Neuronal stem cell (in vitro differentiated cells): Measurements from ENCODE around the gene ZDHHC11.
"Not testable (repeated sequence)": the region's sequence is repeated elsewhere in the genome, so short reads cannot be mapped to it uniquely, and the experiment has no call there.

Source experiments
- DNase-seq: peaks from one replicate; pipeline ENCODE4 v3.0.0-alpha.2; 2013; ENCODE audit warnings: low spot score
- H2AFZ ChIP-seq: one replicate; pipeline ENCODE4 v1.6.1; 2013; ENCODE audit warnings: mild to moderate bottlenecking, low read length, inconsistent platforms
- H2AK5ac ChIP-seq: 2 replicates; pipeline ENCODE4 v1.6.1; 2013; ENCODE audit warnings: low read depth, mild to moderate bottlenecking, inconsistent platforms, low read length, moderate library complexity, mixed read lengths
- H2BK120ac ChIP-seq: 2 replicates; pipeline ENCODE4 v1.6.1; 2013; ENCODE audit warnings: low read depth, mild to moderate bottlenecking, inconsistent platforms, low read length, moderate library complexity, mixed read lengths
- H2BK12ac ChIP-seq: one replicate; pipeline ENCODE4 v1.6.1; 2013; ENCODE audit warnings: low read length, inconsistent platforms
- H2BK15ac ChIP-seq: 2 replicates; pipeline ENCODE4 v1.6.1; 2013; ENCODE audit warnings: mild to moderate bottlenecking, low read length, inconsistent platforms, mixed read lengths
- H2BK5ac ChIP-seq: one replicate; pipeline ENCODE4 v1.6.1; 2013; ENCODE audit warnings: inconsistent platforms, mild to moderate bottlenecking, low read length, moderate library complexity
- H3K14ac ChIP-seq: one replicate; pipeline ENCODE4 v1.6.1; 2013; ENCODE audit warnings: low read length, inconsistent platforms
- H3K18ac ChIP-seq: 2 replicates; pipeline ENCODE4 v1.6.1; 2013; ENCODE audit warnings: low read length, inconsistent platforms
- H3K23ac ChIP-seq: 2 replicates; pipeline ENCODE4 v1.6.1; 2013; ENCODE audit warnings: low read depth, mild to moderate bottlenecking, mixed read lengths, low read length, inconsistent platforms; ENCODE audit not compliant: poor library complexity
- H3K27ac ChIP-seq: replicated peaks from 3 replicates; pipeline ENCODE4 v1.5.1; 2013; ENCODE audit warnings: low read length, inconsistent platforms
- H3K27me3 ChIP-seq, 3 experiments: 2 replicates each; pipeline ENCODE4 v1.6.1; 2013; ENCODE audit warnings: low read length in 3 of 3, mild to moderate bottlenecking in 2 of 3, inconsistent platforms in 1 of 3, low read depth in 1 of 3, mixed read lengths in 1 of 3, moderate library complexity in 1 of 3; ENCODE audit not compliant: control insufficient read depth in 3 of 3, insufficient read depth in 3 of 3
- H3K36me3 ChIP-seq, 2 donors: replicated peaks in 1 of 2; 2 replicates each; pipeline ENCODE4 v1.6.1; 2013; ENCODE audit warnings: low read length in 2 of 2; ENCODE audit not compliant: control insufficient read depth in 2 of 2, insufficient read depth in 2 of 2
- H3K4ac ChIP-seq: 2 replicates; pipeline ENCODE4 v1.6.1; 2013; ENCODE audit warnings: inconsistent platforms, mild to moderate bottlenecking, low read length, moderate library complexity
- H3K4me1 ChIP-seq, 2 donors: 1 replicate in 1 of 2; 2 replicates in 1 of 2; pipeline ENCODE4 v1.6.1; 2013; ENCODE audit warnings: low read length in 2 of 2, low read depth in 1 of 2; ENCODE audit not compliant: control insufficient read depth in 2 of 2, insufficient read depth in 1 of 2
- H3K4me2 ChIP-seq: one replicate; pipeline ENCODE4 v1.6.1; 2013; ENCODE audit warnings: mild to moderate bottlenecking, low read length, inconsistent platforms; ENCODE audit not compliant: insufficient read depth, poor library complexity, severe bottlenecking
- H3K4me3 ChIP-seq, 2 donors: 2 replicates each; pipeline ENCODE4 v1.5.1; 2013; ENCODE audit warnings: low read length in 2 of 2, mild to moderate bottlenecking in 2 of 2, inconsistent platforms in 1 of 2, moderate library complexity in 1 of 2
- H3K79me1 ChIP-seq: one replicate; pipeline ENCODE4 v1.6.1; 2013; ENCODE audit warnings: low read depth, mild to moderate bottlenecking, inconsistent platforms, low read length, moderate library complexity
- H3K9ac ChIP-seq: one replicate; pipeline ENCODE4 v1.6.1; 2013; ENCODE audit warnings: mild to moderate bottlenecking, low read depth, low read length, inconsistent platforms; ENCODE audit not compliant: poor library complexity
- H3K9me3 ChIP-seq, 2 donors: replicated peaks in 1 of 2; 2 replicates each; pipeline versions ENCODE3 to v1.6.1; 2013; ENCODE audit warnings: low read length in 2 of 2, mild to moderate bottlenecking in 2 of 2, inconsistent platforms in 1 of 2, low read depth in 1 of 2, mixed read lengths in 1 of 2, moderate library complexity in 1 of 2; ENCODE audit not compliant: control insufficient read depth in 2 of 2, insufficient read depth in 1 of 2
- H4K8ac ChIP-seq: one replicate; pipeline ENCODE4 v1.6.1; 2013; ENCODE audit warnings: low read depth, mild to moderate bottlenecking, inconsistent platforms, low read length, moderate library complexity
- H4K91ac ChIP-seq: one replicate; pipeline ENCODE4 v1.6.1; 2013; ENCODE audit warnings: low read length, low read depth, mild to moderate bottlenecking, inconsistent platforms; ENCODE audit not compliant: poor library complexity
- WGBS, 2 donors: extraction: QIAGEN DNeasy Blood & Tissue Kit; methylation state at CpG; one replicate each; pipeline ENCODE4 v1.1.7; 2013; ENCODE audit warnings: missing lambda C conversion rate in 2 of 2, mixed read lengths in 1 of 2; ENCODE audit not compliant: insufficient read length in 2 of 2, insufficient replicate concordance in 1 of 2; ENCODE audit errors: extremely low coverage in 2 of 2; 5-methylcytosine and 5-hydroxymethylcytosine counted together

The ZDHHC11 gene

GRCh38 chr5:778421-778820 lies 72.4 kb downstream of the ZDHHC11 start:
- H3K23ac ChIP-seq, H3K4me2 ChIP-seq, H3K18ac ChIP-seq, H2AK5ac ChIP-seq, H3K4me3 ChIP-seq, H3K9me3 ChIP-seq, H2BK120ac ChIP-seq, H3K36me3 ChIP-seq, H3K27me3 ChIP-seq, H2BK15ac ChIP-seq, H2AFZ ChIP-seq, H3K4ac ChIP-seq, H4K91ac ChIP-seq, H3K9ac ChIP-seq, H3K14ac ChIP-seq, H3K79me1 ChIP-seq, H4K8ac ChIP-seq, H3K4me1 ChIP-seq, H2BK5ac ChIP-seq, DNase-seq, H2BK12ac ChIP-seq, H3K27ac ChIP-seq: not testable (repeated sequence)
- no CpG with 5 or more reads among the region's 6 CpGs for WGBS, 2 donors

- no peak overlapping the region for H3K27ac ChIP-seq
- peaks cover 1% of the 10 kb centered on the region for H3K79me1 ChIP-seq
- no peak overlapping the region for H2AFZ ChIP-seq
- H3K4me3 ChIP-seq: no peak overlapping the region
- no peak overlapping the region for H3K4me2 ChIP-seq
- peak overlapping the region; percentile 64 for H3K18ac ChIP-seq
- peak overlapping the region; percentile 16 for H2BK120ac ChIP-seq
- peak overlapping the region; percentile 63 for H2BK12ac ChIP-seq
- H3K14ac ChIP-seq: peak overlapping the region; percentile 94
- peak overlapping the region; percentile 17 for H4K8ac ChIP-seq
- H2AK5ac ChIP-seq: peak overlapping the region; percentile 81
- no peaks in the 10 kb centered on the region for H3K4me1 ChIP-seq
- DNase-seq: no peak
- peaks cover 0 to 3% of the 10 kb centered on the region in 2 donors for H3K9me3 ChIP-seq
- H3K4ac ChIP-seq: peak overlapping the region; percentile 39
- peak overlapping the region; percentile 21 for H2BK5ac ChIP-seq
- H3K9ac ChIP-seq: no peak overlapping the region
- peak overlapping the region; percentile 80 for H3K23ac ChIP-seq
- no CpG with 5 or more reads among the region's 36 CpGs for WGBS, 2 donors
- peak overlapping the region; percentile 45 for H2BK15ac ChIP-seq
- H3K36me3 ChIP-seq: no peaks in the 10 kb centered on the region
- H4K91ac ChIP-seq: no peak overlapping the region
- no peaks in the 10 kb centered on the region for H3K27me3 ChIP-seq
Measured at GRCh38 chr5:777756-778161, 73.0 kb downstream of the ZDHHC11 start.

- Histone ChIP-seq H3K27me3 (no peaks in the 10 kb centered on the region), H2BK12ac (no peak overlapping the region), H2BK15ac (peak overlapping the region; percentile 45), H3K4ac (peak overlapping the region; percentile 39), H3K4me3 (no peak overlapping the region), H2AFZ (no peak overlapping the region), H3K23ac (peak overlapping the region; percentile 80), H3K4me1 (no peaks in the 10 kb centered on the region), H3K9me3 (peaks cover 0 to 3% of the 10 kb centered on the region in 2 donors), H3K14ac (peak overlapping the region; percentile 94), H3K79me1 (peaks cover 1% of the 10 kb centered on the region), H2BK5ac (peak overlapping the region; percentile 21), H3K18ac (peak overlapping the region; percentile 69), H3K9ac (no peak overlapping the region), H2AK5ac (peak overlapping the region; percentile 82), H4K91ac (no peak overlapping the region), H3K4me2 (no peak overlapping the region), H3K36me3 (no peaks in the 10 kb centered on the region), H2BK120ac (peak overlapping the region; percentile 16), H4K8ac (no peak overlapping the region), H3K27ac (no peak overlapping the region)
- WGBS, 2 donors: no CpG with 5 or more reads among the region's 42 CpGs
- DNase-seq: no peak
Measured at GRCh38 chr5:776862-777711, 73.7 kb downstream of the ZDHHC11 start.

GRCh38 chr5:775961-776861 lies 74.6 kb downstream of the ZDHHC11 start:
- Histone ChIP-seq H2AFZ (no peak overlapping the region), H3K4me1 (no peaks in the 10 kb centered on the region), H3K4me3 (no peak overlapping the region), H3K79me1 (peaks cover 1% of the 10 kb centered on the region), H2AK5ac (peak overlapping the region; percentile 82), H3K27me3 (no peaks in the 10 kb centered on the region), H3K4ac (no peak overlapping the region), H2BK5ac (peak overlapping the region; percentile 21), H3K18ac (peak overlapping the region; percentile 93), H3K27ac (no peak overlapping the region), H3K36me3 (no peaks in the 10 kb centered on the region), H2BK15ac (peak overlapping the region; percentile 66), H4K91ac (no peak overlapping the region), H2BK120ac (no peak overlapping the region), H2BK12ac (peak overlapping the region; percentile 12), H3K23ac (peak overlapping the region; percentile 90), H3K9ac (peak overlapping the region; percentile 22), H4K8ac (no peak overlapping the region), H3K4me2 (no peak overlapping the region), H3K14ac (peak overlapping the region; percentile 91), H3K9me3 (peaks cover 0 to 3% of the 10 kb centered on the region in 2 donors)
- no CpG with 5 or more reads among the region's 20 CpGs for WGBS, 2 donors
- no peak for DNase-seq
